Endothelial cell of umbilical vein (primary cell): ENCODE results near the gene POGZ. TPM values are rescaled to one million over a fixed set of nuclear protein-coding genes. Genes with fewer than 3 reads are reported as not detected.
"Not testable (repeated sequence)": the region's sequence is repeated elsewhere in the genome, so short reads cannot be mapped to it uniquely, and the experiment has no call there.

Experiments
- BruUV-seq: library from RNA; stranded (reverse); fragments of 400-500 nt; replicated peaks from 2 replicates; lab custom pipeline; 2021; lab: Mats Ljungman, UMichigan
- CTCF ChIA-PET: fragments of 300-600, 350-600 bp; sonication (Branson Sonifier 250); formaldehyde crosslinking; loops from one replicate; lab custom pipeline; 2021; ENCODE audit warnings: antibody characterized with exemption, inconsistent platforms; lab: Charles Lee
- POLR2A ChIA-PET: fragments of 300-600, 350-600 bp; sonication (Branson Sonifier 250); formaldehyde crosslinking; loops from one replicate; lab custom pipeline; 2021; ENCODE audit warnings: antibody characterized with exemption, inconsistent platforms; lab: Charles Lee
- DNase-seq: peaks from one replicate; pipeline ENCODE4 v3.0.0-alpha.2; 2011; ENCODE audit warnings: low read depth, low spot score
- FAIRE-seq: peaks from 2 replicates; lab custom pipeline; 2011; peaks lifted over from hg19 to GRCh38; lab: Jason Lieb, UNC
- H2AFZ ChIP-seq: 2 replicates; pipeline ENCODE4 v1.6.0; 2012; ENCODE audit warnings: low read depth, low read length, control low read depth, inconsistent platforms
- H3K27ac ChIP-seq: 2 replicates; pipeline ENCODE4 v1.5.1; 2011; ENCODE audit warnings: low read depth, mild to moderate bottlenecking, control low read depth, low read length, moderate library complexity; ENCODE audit not compliant: insufficient read depth
- H3K27me3 ChIP-seq, 2 experiments: 2 replicates each; pipeline versions ENCODE4 v1.6.0 to v1.6.1; 2011; ENCODE audit warnings: low read length in 2 of 2, mixed read lengths in 1 of 2; ENCODE audit not compliant: control insufficient read depth in 2 of 2, insufficient read depth in 2 of 2
- H3K36me3 ChIP-seq, 2 experiments: 2 replicates in 1 of 2; 3 replicates in 1 of 2; pipeline ENCODE4 v1.5.1; 2011; ENCODE audit warnings: low read length in 2 of 2, mild to moderate bottlenecking in 1 of 2, moderate library complexity in 1 of 2; ENCODE audit not compliant: control insufficient read depth in 2 of 2, insufficient read depth in 2 of 2; ENCODE audit errors: extremely low read depth in 1 of 2
- H3K4me1 ChIP-seq: 3 replicates; pipeline ENCODE4 v1.5.1; 2011; ENCODE audit warnings: mild to moderate bottlenecking, low read length; ENCODE audit not compliant: control insufficient read depth, insufficient read depth; ENCODE audit errors: extremely low read depth
- H3K4me2 ChIP-seq: 2 replicates; pipeline ENCODE4 v1.6.1; 2011; ENCODE audit warnings: low read length, control low read depth, mixed read lengths; ENCODE audit not compliant: insufficient read depth
- H3K4me3 ChIP-seq, 3 experiments: fragments of 200-600 bp in 1 of 3; sonication (generic), shearing (Covaris generic) in 1 of 3; replicated peaks in 1 of 3; 2 replicates each; pipeline ENCODE4 v1.5.1; 2011 to 2016; ENCODE audit warnings: control low read depth in 3 of 3, low read length in 3 of 3, mild to moderate bottlenecking in 2 of 3, inconsistent platforms in 1 of 3, low read depth in 1 of 3, moderate library complexity in 1 of 3; ENCODE audit not compliant: insufficient read depth in 1 of 3
- H3K79me2 ChIP-seq: 2 replicates; pipeline ENCODE4 v1.6.0; 2012; ENCODE audit warnings: low read length, inconsistent platforms; ENCODE audit not compliant: control insufficient read depth, insufficient read depth
- H3K9ac ChIP-seq: replicated peaks from 2 replicates; pipeline ENCODE3; 2011; ENCODE audit warnings: low read length, control low read depth; ENCODE audit not compliant: insufficient read depth; ENCODE audit errors: extremely low read depth
- H3K9me1 ChIP-seq: replicated peaks from 3 replicates; pipeline ENCODE4 v1.6.0; 2011; ENCODE audit warnings: mild to moderate bottlenecking, low read length; ENCODE audit not compliant: control insufficient read depth, insufficient read depth; ENCODE audit errors: extremely low read depth
- H3K9me3 ChIP-seq: replicated peaks from 2 replicates; pipeline ENCODE4 v1.5.1; 2012; ENCODE audit warnings: low read length, inconsistent platforms; ENCODE audit not compliant: control insufficient read depth, insufficient read depth
- H4K20me1 ChIP-seq: replicated peaks from 2 replicates; pipeline ENCODE3; 2011; ENCODE audit warnings: mild to moderate bottlenecking, low read length; ENCODE audit not compliant: control insufficient read depth, insufficient read depth; ENCODE audit errors: extremely low read depth
- CTCF ChIP-seq, 2 donors: IDR thresholded peaks; 1 replicate in 1 of 2; 2 replicates in 1 of 2; pipeline ENCODE4 v1.5.1; 2011; ENCODE audit warnings: low read length in 2 of 2, mild to moderate bottlenecking in 2 of 2, moderate library complexity in 2 of 2, control low read depth in 1 of 2, inconsistent platforms in 1 of 2, low read depth in 1 of 2; ENCODE audit not compliant: insufficient read depth in 1 of 2; ENCODE audit errors: extremely low read depth in 1 of 2
- FOS ChIP-seq: IDR thresholded peaks from 2 replicates; pipeline ENCODE4 v1.6.1; 2011; ENCODE audit warnings: mild to moderate bottlenecking, low read length, moderate library complexity, borderline replicate concordance; ENCODE audit not compliant: insufficient read depth
- GATA2 ChIP-seq: IDR thresholded peaks from 2 replicates; pipeline ENCODE4 v1.7.0; 2011; ENCODE audit warnings: low read depth, mild to moderate bottlenecking, moderate library complexity, mixed read lengths, low read length; ENCODE audit not compliant: insufficient read length, insufficient read depth
- POLR2A ChIP-seq: IDR thresholded peaks from 2 replicates; pipeline ENCODE4 v1.6.1; 2012; ENCODE audit warnings: low read depth, mild to moderate bottlenecking, control low read depth, low read length
- dilution Hi-C: fragments of 300-500 bp; cut with MboI; formaldehyde crosslinking; loops from one replicate; pipeline ENCODE4 v1.15.0; 2019; ENCODE audit warnings: low sequenced_read_pairs; ENCODE audit not compliant: extremely low pct_ligation_motif_present
- intact Hi-C: fragments of 100-400 bp; cut with micrococcal nuclease; formaldehyde crosslinking; loops from one replicate; pipeline ENCODE4 v1.10.0; 2022
- polyA plus RNA-seq, 4 experiments: library from polyadenylated mRNA; depleted of rRNA in 3 of 4; stranded (reverse) in 3 of 4; unstranded in 1 of 4; fragments of >200 nt; gene quantifications; 2 replicates each; pipeline versions ENCODE4 v1.2.1 to v1.2.3, GENCODE V29; 2011 to 2012; ENCODE audit warnings: missing spikeins in 1 of 4
- total RNA-seq: library from RNA; stranded (reverse); gene quantifications from 2 replicates; pipeline ENCODE4 v1.2.3, GENCODE V29; 2021

Gene POGZ
- total and polyA plus RNA-seq, 2 donors (not counting 3 experiments of a cell fraction or from before 2014, with no cell fraction given) = 50.7 to 96.7 TPM

DNA sequence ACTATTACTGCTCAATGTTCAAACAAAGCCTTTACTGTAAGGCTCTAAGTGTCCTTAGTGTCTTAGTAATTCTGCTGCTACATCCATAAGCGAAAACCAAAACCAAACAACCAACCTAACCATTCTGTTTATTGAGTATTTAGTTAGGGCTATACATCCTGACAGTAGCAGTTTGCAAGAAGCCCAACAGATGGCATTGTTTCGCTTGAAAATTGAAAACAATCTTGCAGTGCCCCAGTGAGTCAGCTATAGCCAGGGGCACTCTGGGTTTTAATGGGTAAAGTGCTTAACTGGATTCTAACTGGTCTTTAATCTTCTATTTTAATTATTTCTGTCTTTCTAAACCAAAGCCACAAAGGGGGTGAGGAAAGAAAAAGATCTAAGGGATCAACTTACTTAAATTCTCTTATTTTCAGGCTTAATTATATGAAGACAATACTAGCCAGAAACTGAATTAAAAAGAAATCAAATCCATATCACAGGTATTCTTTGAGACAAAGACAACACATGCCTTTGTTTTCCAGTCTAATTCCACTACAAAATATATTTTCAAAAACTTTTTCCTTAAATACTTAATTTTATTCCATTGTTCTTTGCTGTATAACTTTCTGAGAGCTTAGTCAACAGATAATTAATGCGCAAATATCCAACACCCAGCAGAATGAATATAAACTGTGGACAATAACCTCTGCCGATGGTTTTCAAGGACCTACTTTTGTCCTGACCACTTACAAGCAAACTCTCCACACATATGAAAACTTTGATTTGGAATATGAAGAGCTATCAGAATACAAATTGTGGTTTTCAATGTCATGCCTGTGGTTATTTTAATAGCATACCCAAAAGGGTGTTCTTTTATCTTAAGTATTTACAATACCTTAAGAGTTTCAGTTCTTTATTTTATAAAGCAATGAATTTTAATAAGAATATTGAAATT lies 15.2 kb downstream of the POGZ start:
- Histone ChIP-seq H3K36me3 (peaks cover 6% of the 10 kb centered on the region in 2 experiments), H3K9me3 (no peaks in the 10 kb centered on the region), H3K27me3 (no peaks in the 10 kb centered on the region), H3K79me2 (peaks cover 88% of the 10 kb centered on the region), H2AFZ (no peak overlapping the region), H3K4me3 (no peak overlapping the region), H3K9ac (no peak overlapping the region), H3K4me1 (peaks cover 5% of the 10 kb centered on the region), H3K9me1 (no peaks in the 10 kb centered on the region), H3K4me2 (no peak overlapping the region), H3K27ac (no peak overlapping the region), H4K20me1 (peaks cover 9% of the 10 kb centered on the region)
- DNase-seq = peak; percentile 84
- peak; percentile 75 for TF ChIP-seq FOS
- no peak for TF ChIP-seq POLR2A
- no peak for TF ChIP-seq GATA2
- TF ChIP-seq CTCF (IDR thresholded peaks at IDR 0.05; ENCODE audit: extremely low read depth in 1 of 2, insufficient read depth in 1 of 2, low read depth in 1 of 2, low read length in 2 of 2) = peak; percentile 69 to 70
- BruUV-seq = no TSS peak
- ChIA-PET POLR2A (interaction anchor here (0.6 to 0.9 kb wide), 2 partner anchors 13 to 95 kb away, joined by 3 to 5 read pairs; no protein-coding TSS in a partner anchor), CTCF (interaction anchor here (0.7 to 2.5 kb wide), 32 partner anchors 10 to 558 kb away, joined by 3 to 30 read pairs (median 4); partner anchors contain the start of genes CGN, TDRKH and TUFT1)
- FAIRE-seq = peak; percentile 96
- intact Hi-C loops = loop anchor here (1.0 to 5.0 kb wide), 5 partner anchors 97 to 392 kb away; partner anchors contain the start of gene TUFT1
- dilution Hi-C loops = no loop called here

DNA sequence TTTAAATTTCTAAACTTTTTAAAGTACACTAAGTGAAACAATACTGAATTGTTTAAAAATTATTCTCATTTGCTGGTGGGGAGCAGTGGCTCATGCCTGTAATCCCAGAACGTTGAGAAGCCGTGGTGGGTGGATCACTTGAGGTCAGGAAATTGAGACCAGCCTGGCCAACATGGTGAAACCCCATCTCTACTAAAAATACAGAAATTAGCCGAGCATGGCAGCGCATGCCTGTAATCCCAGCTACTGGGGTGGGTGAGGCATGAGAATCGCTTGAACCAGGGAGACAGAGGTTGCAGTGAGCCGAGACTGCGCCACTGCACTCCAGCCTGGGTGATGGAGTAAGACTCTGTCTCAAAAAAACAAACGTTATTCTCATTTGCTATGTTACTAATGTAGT lies 21.9 kb downstream of the POGZ start:
- not testable (repeated sequence) for BruUV-seq

More for the DNA sequence above, 21.9 kb downstream of the POGZ start:
- FAIRE-seq, H3K4me2 ChIP-seq, H3K4me1 ChIP-seq, POLR2A ChIA-PET, H3K9me3 ChIP-seq, H3K9ac ChIP-seq, dilution Hi-C loops, H3K4me3 ChIP-seq, H3K36me3 ChIP-seq, H3K9me1 ChIP-seq, intact Hi-C loops, CTCF ChIA-PET, H4K20me1 ChIP-seq, H2AFZ ChIP-seq, H3K27ac ChIP-seq, DNase-seq, H3K27me3 ChIP-seq: not testable (repeated sequence)
- H3K79me2 ChIP-seq = peaks cover 88% of the 10 kb centered on the region
